ENCODE measurements around the gene FGFBP3. TPM values are rescaled to one million over a fixed set of nuclear protein-coding genes. Genes with fewer than 3 reads are reported as not detected.

The FGFBP3 gene
- total RNA-seq, 1 experiment from 2014 or later: 1.2 TPM

DNA sequence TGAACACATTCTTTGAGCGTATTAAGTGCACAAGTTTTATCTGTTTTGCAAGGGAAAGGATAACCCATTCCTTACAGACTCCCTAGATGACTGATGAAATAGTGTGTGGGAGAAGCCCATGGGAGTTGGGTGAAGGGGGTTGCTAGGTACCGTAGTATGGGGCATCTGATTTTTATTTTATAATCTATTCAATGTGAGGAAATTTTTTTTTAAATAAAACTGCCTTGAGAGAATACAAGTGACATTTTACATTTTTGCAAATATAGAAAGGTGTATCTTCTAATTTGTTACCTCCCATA lies 15.7 kb upstream of the FGFBP3 start:
- intact Hi-C loops (cut with micrococcal nuclease): no loop called here
- H3K27ac ChIP-seq (ENCODE audit: low read depth, low read length): no peak overlapping the region
- RAD21 ChIA-PET (ENCODE audit: low non-redundant PET in 1 of 2, low total read pairs in 2 of 2, uncharacterized antibody in 2 of 2, unreplicated experiment in 2 of 2): no interaction called here
- H4K20me1 ChIP-seq (ENCODE audit: insufficient read depth): peaks cover 29% of the 10 kb centered on the region; the same call in 1 of the 2 replicates
- peak overlapping the region; percentile 89 for H3K9ac ChIP-seq (ENCODE audit: low read length)
- H3K9me2 ChIP-seq (ENCODE audit: insufficient read depth): no peaks in the 10 kb centered on the region
- TF ChIP-seq YY1 (IDR thresholded peaks at IDR 0.05; ENCODE audit: extremely low read depth, insufficient replicate concordance, low read depth, low read length): no peak
- no peak for TF ChIP-seq ZNF274 (IDR thresholded peaks at IDR 0.05; ENCODE audit: low read depth, low read length)
- no peak for TF ChIP-seq MAX (IDR thresholded peaks at IDR 0.05)
- TF ChIP-seq CEBPB (IDR thresholded peaks at IDR 0.05; ENCODE audit: low read depth): no peak
- no peak for TF ChIP-seq TCF7L2 (IDR thresholded peaks at IDR 0.05; ENCODE audit: borderline replicate concordance, extremely low read depth, insufficient read depth, insufficient read length)
- TF ChIP-seq FOSL1 (IDR thresholded peaks at IDR 0.05; ENCODE audit: low read depth): no peak
- peak overlapping the region; percentile 87 for H3K4me2 ChIP-seq (ENCODE audit: low read length)
- BruUV-seq (replicated peaks): no TSS peak
- H2AFZ ChIP-seq (ENCODE audit: low read depth, low read length, poor library complexity, severe bottlenecking): no peak overlapping the region
- H3K9me3 ChIP-seq (ENCODE audit: control insufficient read depth in 1 of 2, insufficient read depth in 1 of 2, low read depth in 1 of 2, low read length in 2 of 2): no peaks in the 10 kb centered on the region
- no peak for ATAC-seq
- H3K36me3 ChIP-seq (ENCODE audit: control insufficient read depth in 1 of 2, insufficient read depth in 2 of 2, low read length in 2 of 2): peaks cover 2 to 5% of the 10 kb centered on the region in 2 experiments; a peak in 2 of 4 replicates
- H3K4me1 ChIP-seq (ENCODE audit: control insufficient read depth in 1 of 2, insufficient read depth in 2 of 2, low read length in 2 of 2): peaks cover 7 to 19% of the 10 kb centered on the region in 2 experiments; a peak in 3 of 4 replicates
- H3K79me2 ChIP-seq (ENCODE audit: insufficient read depth, low read length): peaks cover 64% of the 10 kb centered on the region
- POLR2A ChIA-PET: no interaction called here
- DNase-seq (ENCODE audit: low read depth, low spot score): no peak
- CTCF ChIA-PET: interaction anchor here (1.1 kb wide), 1 partner anchor 12 kb away, joined by 3 read pairs; no protein-coding TSS in a partner anchor
- no peaks in the 10 kb centered on the region for H3K27me3 ChIP-seq (ENCODE audit: insufficient read depth, low read length)
- peak overlapping the region; percentile 72 to 74 for H3K4me3 ChIP-seq (replicated peaks in 1 of 2; ENCODE audit: low read depth in 1 of 2, low read length in 2 of 2)

DNA sequence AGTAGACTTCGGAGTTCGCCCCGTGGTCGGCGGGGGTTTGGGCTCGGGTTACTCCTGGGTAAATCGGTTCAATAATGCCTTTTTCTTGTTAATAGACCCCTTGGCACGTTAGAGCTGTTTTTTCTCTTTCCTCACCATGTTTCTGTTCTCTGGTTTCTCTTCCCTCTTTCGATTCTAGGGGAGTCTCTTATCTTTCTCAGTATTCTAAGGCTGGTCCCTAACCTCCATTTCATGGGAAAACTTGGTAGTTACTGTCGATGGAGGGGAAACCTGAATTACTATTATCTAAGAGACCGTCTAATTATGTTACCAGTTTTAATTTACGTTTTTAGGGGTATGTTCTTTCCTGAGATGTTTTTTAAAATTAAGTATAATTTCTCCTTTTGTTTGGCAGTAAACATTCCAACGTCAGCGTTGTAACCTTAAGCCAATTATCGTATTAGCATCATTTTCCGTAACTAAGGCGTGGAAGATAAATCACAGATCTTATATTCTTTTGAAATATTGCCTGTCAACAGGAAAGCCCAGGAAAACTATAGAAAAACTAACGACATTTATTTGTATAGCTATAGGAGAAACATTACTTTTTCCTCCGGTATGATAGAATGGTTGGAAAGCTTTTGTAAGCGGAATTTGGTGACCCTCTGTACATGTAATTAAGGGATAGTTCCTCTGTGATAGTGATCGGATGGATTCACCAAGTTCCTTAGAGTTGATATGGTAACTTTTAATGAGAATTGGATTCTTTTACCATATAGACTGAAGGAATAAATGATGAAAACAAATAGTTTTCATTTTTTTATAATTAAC lies 15.1 kb upstream of the FGFBP3 start:
- H3K4me1 ChIP-seq (ENCODE audit: control insufficient read depth in 1 of 2, insufficient read depth in 2 of 2, low read length in 2 of 2): peaks cover 7 to 19% of the 10 kb centered on the region in 2 experiments; a peak in 3 of 4 replicates
- peaks cover 2 to 5% of the 10 kb centered on the region in 2 experiments; a peak in 2 of 4 replicates for H3K36me3 ChIP-seq (ENCODE audit: control insufficient read depth in 1 of 2, insufficient read depth in 2 of 2, low read length in 2 of 2)
- intact Hi-C loops (cut with micrococcal nuclease): no loop called here
- peaks cover 29% of the 10 kb centered on the region; the same call in 1 of the 2 replicates for H4K20me1 ChIP-seq (ENCODE audit: insufficient read depth)
- ChIA-PET POLR2A (interaction anchor here (0.7 to 1.3 kb wide), 5 partner anchors 8 to 626 kb away, joined by 3 to 6 read pairs (median 4); partner anchors contain the start of gene FGFBP3), RAD21 (ENCODE audit: low non-redundant PET in 1 of 2, low total read pairs in 2 of 2, uncharacterized antibody in 2 of 2, unreplicated experiment in 2 of 2) (interaction anchor here in 1 of 2 experiments (0.8 kb wide), 1 partner anchor 12 kb away, joined by 3 read pairs; no protein-coding TSS in a partner anchor), CTCF (interaction anchor here (1.0 to 1.3 kb wide), 4 partner anchors 8 to 166 kb away, joined by 3 to 12 read pairs (median 4); no protein-coding TSS in a partner anchor)
- H2AFZ ChIP-seq (ENCODE audit: low read depth, low read length, poor library complexity, severe bottlenecking): no peak overlapping the region
- peak overlapping the region; percentile 87 for H3K4me2 ChIP-seq (ENCODE audit: low read length)
- peak overlapping the region; percentile 72 to 74 for H3K4me3 ChIP-seq (replicated peaks in 1 of 2; ENCODE audit: low read depth in 1 of 2, low read length in 2 of 2)
- DNase-seq (ENCODE audit: low read depth, low spot score) (no peak), ATAC-seq (peak; percentile 13)
- no peak for TF ChIP-seq MAX (IDR thresholded peaks at IDR 0.05)
- TF ChIP-seq, protein P1, sequence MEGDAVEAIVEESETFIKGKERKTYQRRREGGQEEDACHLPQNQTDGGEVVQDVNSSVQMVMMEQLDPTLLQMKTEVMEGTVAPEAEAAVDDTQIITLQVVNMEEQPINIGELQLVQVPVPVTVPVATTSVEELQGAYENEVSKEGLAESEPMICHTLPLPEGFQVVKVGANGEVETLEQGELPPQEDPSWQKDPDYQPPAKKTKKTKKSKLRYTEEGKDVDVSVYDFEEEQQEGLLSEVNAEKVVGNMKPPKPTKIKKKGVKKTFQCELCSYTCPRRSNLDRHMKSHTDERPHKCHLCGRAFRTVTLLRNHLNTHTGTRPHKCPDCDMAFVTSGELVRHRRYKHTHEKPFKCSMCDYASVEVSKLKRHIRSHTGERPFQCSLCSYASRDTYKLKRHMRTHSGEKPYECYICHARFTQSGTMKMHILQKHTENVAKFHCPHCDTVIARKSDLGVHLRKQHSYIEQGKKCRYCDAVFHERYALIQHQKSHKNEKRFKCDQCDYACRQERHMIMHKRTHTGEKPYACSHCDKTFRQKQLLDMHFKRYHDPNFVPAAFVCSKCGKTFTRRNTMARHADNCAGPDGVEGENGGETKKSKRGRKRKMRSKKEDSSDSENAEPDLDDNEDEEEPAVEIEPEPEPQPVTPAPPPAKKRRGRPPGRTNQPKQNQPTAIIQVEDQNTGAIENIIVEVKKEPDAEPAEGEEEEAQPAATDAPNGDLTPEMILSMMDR (IDR thresholded peaks at IDR 0.05 in 2 of 3, conservative IDR thresholded peaks at IDR 0.05 in 1 of 3; ENCODE audit: borderline replicate concordance in 1 of 3, insufficient read depth in 1 of 3, low read depth in 2 of 3, low read length in 2 of 3): no peak
- TF ChIP-seq SIN3A (IDR thresholded peaks at IDR 0.05; ENCODE audit: low read depth): no peak
- TF ChIP-seq EZH2 (IDR thresholded peaks at IDR 0.05): no peak
- TF ChIP-seq RAD21 (IDR thresholded peaks at IDR 0.05; ENCODE audit: low read depth): no peak
- TF ChIP-seq TCF7L2 (IDR thresholded peaks at IDR 0.05; ENCODE audit: borderline replicate concordance, extremely low read depth, insufficient read depth, insufficient read length): no peak
- TF ChIP-seq POLR2AphosphoS5 (IDR thresholded peaks at IDR 0.05; ENCODE audit: low read depth, low read length): no peak
- H3K79me2 ChIP-seq (ENCODE audit: insufficient read depth, low read length): peaks cover 58% of the 10 kb centered on the region
- H3K9ac ChIP-seq (ENCODE audit: low read length): peak overlapping the region; percentile 89
- H3K27me3 ChIP-seq (ENCODE audit: insufficient read depth, low read length): no peaks in the 10 kb centered on the region
- H3K9me2 ChIP-seq (ENCODE audit: insufficient read depth): no peaks in the 10 kb centered on the region
- H3K9me3 ChIP-seq (ENCODE audit: control insufficient read depth in 1 of 2, insufficient read depth in 1 of 2, low read depth in 1 of 2, low read length in 2 of 2): no peaks in the 10 kb centered on the region
- peak overlapping the region; percentile 68 for H3K27ac ChIP-seq (ENCODE audit: low read depth, low read length)
- BruUV-seq (replicated peaks): TSS peak; percentile 63

Data from HCT116 (cell line).